Testis (tissue), 3 donors: Measurements from ENCODE around the gene ITGA5. TPM values are rescaled to one million over a fixed set of nuclear protein-coding genes. Genes with fewer than 3 reads are reported as not detected.

Experiments
- DNase-seq: peaks from one replicate; pipeline ENCODE4 v3.0.0-alpha.2; 2019
- H3K27ac ChIP-seq, 2 donors: fragments of 200-600 bp; sonication (generic); one replicate each; pipeline ENCODE4 v1.5.1; 2019
- H3K27me3 ChIP-seq: fragments of 200-600 bp; sonication (generic); one replicate; pipeline ENCODE4 v1.5.1; 2019
- H3K36me3 ChIP-seq: fragments of 200-600 bp; sonication (generic); one replicate; pipeline ENCODE4 v1.5.1; 2017; ENCODE audit warnings: low read depth; ENCODE audit errors: missing control alignments
- H3K4me1 ChIP-seq: fragments of 200-600 bp; sonication (generic); one replicate; pipeline ENCODE4 v1.5.1; 2019
- H3K4me3 ChIP-seq, 2 donors: fragments of 200-600 bp; sonication (generic); one replicate each; pipeline ENCODE4 v1.5.1; 2017 to 2019
- H3K9me3 ChIP-seq: fragments of 200-600 bp; sonication (generic); one replicate; pipeline ENCODE4 v1.5.1; 2017
- CTCF ChIP-seq, 3 experiments: fragments of 450-650 bp in 2 of 3; fragments of 200-600 bp in 1 of 3; sonication (generic) in 1 of 3; IDR thresholded peaks; one replicate each; pipeline ENCODE4 v1.5.1; 2016 to 2019; ENCODE audit warnings: antibody characterized with exemption in 3 of 3, mild to moderate bottlenecking in 2 of 3, moderate library complexity in 1 of 3
- POLR2A ChIP-seq: fragments of 450-650 bp; IDR thresholded peaks from one replicate; pipeline ENCODE4 v1.6.1; 2017; ENCODE audit warnings: antibody characterized with exemption, mild to moderate bottlenecking, moderate library complexity
- WGBS, 2 donors: methylation state at CpG; one replicate each; pipeline ENCODE4 v1.1.5; 2018; 5-methylcytosine and 5-hydroxymethylcytosine counted together
- intact Hi-C: fragments of 100-400 bp; cut with DNase I; formaldehyde crosslinking; loops from one replicate; pipeline ENCODE4 v1.15.1; 2023; ENCODE audit warnings: low total_unique reads
- polyA plus RNA-seq: library from polyadenylated mRNA; stranded (reverse); fragments of 350-450 nt; fragmentation: Illumina TruSeq; extraction: RNeasy Lipid Tissue Mini Kit (QIAGEN cat#74804); gene quantifications from one replicate; pipeline ENCODE4 v1.2.3, GENCODE V29; 2014; ENCODE audit warnings: low read depth, low replicate concordance; ENCODE audit not compliant: insufficient read depth
- total RNA-seq, 2 donors: library from RNA; depleted of rRNA; stranded (reverse); fragments of >200 nt; gene quantifications; one replicate each; pipeline ENCODE4 v1.2.3, GENCODE V29; 2016

Gene ITGA5
- total and polyA plus RNA-seq, 3 donors from 2014 or later, result 9.0 to 16.3 (median 10.7) TPM

DNA sequence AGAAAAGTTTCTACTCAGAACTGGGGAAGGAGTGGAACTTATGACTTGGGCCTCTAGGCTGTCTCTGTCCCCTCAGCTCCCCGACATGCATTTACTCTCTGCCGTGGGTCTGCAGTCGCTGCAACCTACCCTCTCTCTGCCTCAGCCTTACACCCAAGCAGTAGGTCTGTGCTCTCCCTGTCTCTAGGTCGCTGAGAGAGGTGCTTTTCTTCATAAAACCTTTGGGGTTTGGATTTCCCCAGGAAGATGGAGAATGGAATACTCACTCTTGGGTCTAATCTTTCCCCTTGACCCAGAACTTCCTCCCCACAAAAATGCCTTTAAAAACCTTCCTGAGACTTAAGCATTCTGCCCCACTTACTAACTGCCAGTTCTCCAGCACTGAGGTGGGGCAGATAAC, 67.7 kb downstream of the ITGA5 start:
- H3K27ac ChIP-seq, result no peak overlapping the region
- H3K36me3 ChIP-seq, result no peaks in the 10 kb centered on the region
- TF ChIP-seq CTCF (IDR thresholded peaks at IDR 0.05), result no peak
- TF ChIP-seq POLR2A, result no peak
- no peak for DNase-seq
- H3K4me3 ChIP-seq, result no peak overlapping the region
- no peaks in the 10 kb centered on the region for H3K9me3 ChIP-seq
- 51 to 55% methylated on average over 4 of the region's 4 CpGs for WGBS, 2 donors
- no peaks in the 10 kb centered on the region for H3K27me3 ChIP-seq
- H3K4me1 ChIP-seq, result peaks cover 43% of the 10 kb centered on the region
- intact Hi-C loops, result no loop called here

DNA sequence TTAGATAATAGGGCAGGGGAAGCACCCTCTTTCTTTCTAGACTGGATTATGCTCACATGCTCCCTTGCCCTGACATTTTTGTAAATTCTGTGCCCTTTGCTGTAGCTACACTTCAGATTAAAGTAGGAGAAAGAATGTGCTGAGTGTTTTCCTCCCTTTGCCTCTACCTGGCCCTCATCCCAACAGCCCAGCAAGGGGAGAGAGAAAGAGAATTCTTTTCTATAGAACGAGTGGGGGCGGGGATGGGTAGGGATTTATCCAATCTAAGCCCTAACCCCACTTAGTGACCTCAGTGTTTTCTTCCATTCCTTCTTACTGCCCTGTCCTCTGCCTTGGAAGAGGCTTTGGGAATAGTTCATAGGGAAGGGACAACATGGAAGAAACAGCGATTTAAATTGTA, 68.3 kb downstream of the ITGA5 start:
- Histone ChIP-seq H3K9me3 (no peaks in the 10 kb centered on the region), H3K4me1 (peaks cover 38% of the 10 kb centered on the region), H3K27ac (no peak overlapping the region), H3K27me3 (no peaks in the 10 kb centered on the region), H3K4me3 (no peak overlapping the region), H3K36me3 (no peaks in the 10 kb centered on the region)
- DNase-seq, result no peak
- WGBS, 2 donors, result 46 to 64% methylated on average over 3 of the region's 3 CpGs
- no peak for TF ChIP-seq CTCF (IDR thresholded peaks at IDR 0.05)
- no peak for TF ChIP-seq POLR2A
- intact Hi-C loops, result no loop called here

DNA sequence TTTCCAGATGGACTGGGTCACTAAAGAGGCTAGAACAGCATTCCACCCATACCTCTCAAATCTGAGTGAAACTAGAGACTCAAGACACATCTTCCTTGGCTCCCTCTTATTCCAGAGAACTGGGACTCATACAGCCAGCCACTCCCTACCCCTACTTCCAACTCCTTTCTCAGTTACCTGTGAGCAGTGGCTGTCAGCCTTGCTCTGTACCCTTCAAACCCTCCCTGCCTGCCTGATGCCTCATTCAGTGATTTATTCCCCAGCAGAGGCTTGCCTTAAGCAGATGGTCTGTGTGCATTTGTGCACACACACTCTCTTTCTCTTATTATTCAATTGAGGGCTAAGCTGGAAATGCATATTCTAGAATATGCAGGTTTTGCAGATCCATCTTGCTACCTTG, 69.4 kb downstream of the ITGA5 start:
- no peaks in the 10 kb centered on the region for H3K36me3 ChIP-seq
- DNase-seq, result no peak
- intact Hi-C loops, result no loop called here

DNA sequence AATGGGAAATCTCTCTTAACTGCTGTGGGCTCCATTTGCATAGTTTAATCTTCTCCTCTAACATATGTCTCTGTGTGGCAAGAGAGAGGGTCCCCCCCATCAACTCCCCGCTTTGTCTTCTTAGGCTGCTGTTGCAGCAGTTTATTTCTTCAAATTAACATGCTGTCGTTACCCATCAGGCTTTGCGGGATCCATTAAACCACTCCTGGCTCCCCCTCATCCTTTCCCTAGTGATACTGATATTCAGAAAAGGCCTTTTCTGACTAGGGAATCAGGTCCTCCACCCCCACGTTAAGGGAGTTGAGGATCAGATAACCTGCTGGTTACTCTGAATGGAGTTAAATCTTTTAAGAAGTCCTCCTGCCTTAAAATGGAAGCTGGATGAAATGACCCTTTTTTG, 70.0 kb downstream of the ITGA5 start:
- WGBS, 2 donors, result 77 to 78% methylated on average over 4 of the region's 4 CpGs
- no peak overlapping the region for H3K4me3 ChIP-seq
- H3K9me3 ChIP-seq, result no peaks in the 10 kb centered on the region
- no peak overlapping the region for H3K27ac ChIP-seq
- no peak for DNase-seq
- TF ChIP-seq POLR2A (no peak), CTCF (IDR thresholded peaks at IDR 0.05) (no peak)
- H3K36me3 ChIP-seq, result no peaks in the 10 kb centered on the region
- peaks cover 30% of the 10 kb centered on the region for H3K4me1 ChIP-seq
- no peaks in the 10 kb centered on the region for H3K27me3 ChIP-seq
- intact Hi-C loops, result no loop called here

More for the DNA sequence above, 69.4 kb downstream of the ITGA5 start:
- Histone ChIP-seq H3K4me1 (peaks cover 30% of the 10 kb centered on the region), H3K4me3 (no peak overlapping the region), H3K27me3 (no peaks in the 10 kb centered on the region), H3K9me3 (no peaks in the 10 kb centered on the region), H3K27ac (no peak overlapping the region)
- no peak for TF ChIP-seq CTCF (IDR thresholded peaks at IDR 0.05)
- TF ChIP-seq POLR2A, result no peak

Other genes with a start within 250 kb of the ITGA5 start
- 10 to 100 TPM; 33.8 to 37.2 TPM for gene SMUG1, start 230.3 kb downstream of the ITGA5 start, total RNA-seq
- 35.8 TPM for gene SMUG1, start 230.3 kb downstream of the ITGA5 start, polyA plus RNA-seq
- gene CBX5, start 139.1 kb downstream of the ITGA5 start, total RNA-seq, result 10 to 100 TPM; 52.7 to 63.9 TPM
- 66.4 TPM for gene CBX5, start 139.1 kb downstream of the ITGA5 start, polyA plus RNA-seq
- gene HNRNPA1, start 138.5 kb downstream of the ITGA5 start, total RNA-seq, result 100 to 1,000 TPM; 250 to 293 TPM
- 534 TPM for gene HNRNPA1, start 138.5 kb downstream of the ITGA5 start, polyA plus RNA-seq
- 1 to 10 TPM in 1 of 2 donors, under 1 TPM in 1; 0.94 to 1.9 TPM for gene NFE2, start 118.3 kb downstream of the ITGA5 start, total RNA-seq
- 2.6 TPM for gene NFE2, start 118.3 kb downstream of the ITGA5 start, polyA plus RNA-seq
- 10 to 100 TPM; 45.9 to 63.9 TPM for gene COPZ1, start 94.1 kb downstream of the ITGA5 start, total RNA-seq
- 123 TPM for gene COPZ1, start 94.1 kb downstream of the ITGA5 start, polyA plus RNA-seq
- under 1 TPM in 1 of 2 donors, not detected in 1; 0.43 TPM for gene GPR84, start 54.8 kb downstream of the ITGA5 start, total RNA-seq
- gene GPR84, start 54.8 kb downstream of the ITGA5 start, polyA plus RNA-seq, result 0.58 TPM
- 1 to 10 TPM; 3.5 to 5.6 TPM for gene ZNF385A, start 34.5 kb downstream of the ITGA5 start, total RNA-seq
- 10.9 TPM for gene ZNF385A, start 34.5 kb downstream of the ITGA5 start, polyA plus RNA-seq
- gene GTSF1, start 54.3 kb upstream of the ITGA5 start, total RNA-seq, result 100 to 1,000 TPM; 109 to 191 TPM
- gene GTSF1, start 54.3 kb upstream of the ITGA5 start, polyA plus RNA-seq, result 456 TPM
- gene NCKAP1L, start 78.5 kb upstream of the ITGA5 start, total RNA-seq, result 1 to 10 TPM; 4.0 to 5.0 TPM
- 9.0 TPM for gene NCKAP1L, start 78.5 kb upstream of the ITGA5 start, polyA plus RNA-seq
- 1 to 10 TPM; 3.4 to 4.1 TPM for gene PDE1B, start 130.3 kb upstream of the ITGA5 start, total RNA-seq
- 5.4 TPM for gene PDE1B, start 130.3 kb upstream of the ITGA5 start, polyA plus RNA-seq
- gene PPP1R1A, start 169.4 kb upstream of the ITGA5 start, total RNA-seq, result 1 to 10 TPM; 6.1 to 6.9 TPM
- gene PPP1R1A, start 169.4 kb upstream of the ITGA5 start, polyA plus RNA-seq, result 6.3 TPM
- gene LACRT, start 215.6 kb upstream of the ITGA5 start, total RNA-seq, result not detected
- gene LACRT, start 215.6 kb upstream of the ITGA5 start, polyA plus RNA-seq, result not detected
- not detected for gene DCD, start 229.1 kb upstream of the ITGA5 start, total RNA-seq
- not detected for gene DCD, start 229.1 kb upstream of the ITGA5 start, polyA plus RNA-seq